Psoas muscle (tissue), 8 donors: ENCODE measurements around the gene ASAP3. TPM values are rescaled to one million over a fixed set of nuclear protein-coding genes. Genes with fewer than 3 reads are reported as not detected.
"Not testable (repeated sequence)": the region's sequence is repeated elsewhere in the genome, so short reads cannot be mapped to it uniquely, and the experiment has no call there.

Source experiments
- ATAC-seq, 4 donors: fragments of 200-7000 bp; cut with Tn5 transposase; one replicate each; pipeline ENCODE4 v1.9.1; 2020; ENCODE audit warnings: moderate library complexity in 3 of 4, mild to moderate bottlenecking in 2 of 4
- DNase-seq, 2 donors: peaks; one replicate each; pipeline ENCODE4 v3.0.0-alpha.2; 2020
- H3K27ac ChIP-seq: fragments of 200-600 bp; one replicate; pipeline ENCODE4 v1.8.0; 2022
- H3K27me3 ChIP-seq, 3 donors: fragments of 200-600 bp in 1 of 3; one replicate each; pipeline versions ENCODE4 v1.6.1 to v1.8.0; 2013 to 2022; ENCODE audit warnings: low read length in 2 of 3, mild to moderate bottlenecking in 2 of 3, moderate library complexity in 1 of 3; ENCODE audit not compliant: insufficient read depth in 3 of 3
- H3K36me3 ChIP-seq, 2 donors: fragments of 200-600 bp in 1 of 2; one replicate each; pipeline versions ENCODE4 v1.6.1 to v1.8.0; 2013 to 2022; ENCODE audit warnings: low read depth in 1 of 2, mild to moderate bottlenecking in 1 of 2, moderate library complexity in 1 of 2; ENCODE audit not compliant: insufficient read depth in 1 of 2
- H3K4me1 ChIP-seq: fragments of 200-600 bp; one replicate; pipeline ENCODE4 v1.8.0; 2022
- H3K4me3 ChIP-seq: fragments of 200-600 bp; one replicate; pipeline ENCODE4 v1.8.0; 2022; ENCODE audit warnings: mild to moderate bottlenecking
- H3K9me3 ChIP-seq: fragments of 200-600 bp; one replicate; pipeline ENCODE4 v1.8.0; 2022
- WGBS, 3 donors: extraction: QIAGEN DNeasy Blood & Tissue Kit; methylation state at CpG; one replicate each; pipeline versions ENCODE4 v1.1.6 to v1.1.7; 2013; 5-methylcytosine and 5-hydroxymethylcytosine counted together
- intact Hi-C, 2 donors: fragments of 100-400 bp; cut with DNase I; formaldehyde crosslinking; loops; one replicate each; pipeline versions ENCODE4 v1.11.0 to v1.14.2; 2022
- polyA plus RNA-seq, 3 donors: library from polyadenylated mRNA; stranded (reverse); fragments of 200-250 nt; gene quantifications; one replicate each; pipeline ENCODE4 v1.2.3, GENCODE V29; 2013
- total RNA-seq, 4 donors: library from RNA; stranded (reverse); fragmentation: NEBNext Ultra II Directional in 2 of 4; extraction: Animal tissue kit (Norgen Biotek cat#: 25700) in 2 of 4; gene quantifications; one replicate each; pipeline versions ENCODE4 v1.2.1 to v1.2.4, GENCODE V29; 2021 to 2023
- TF ChIP-seq, protein P1 (sequence below): fragments of 200-600 bp; IDR thresholded peaks from one replicate; pipeline ENCODE4 v1.8.0; 2022; ENCODE audit warnings: antibody characterized with exemption
- donor health status: healthy with polysubstance abuse.
- donor health status: DM: no; HTN: no; CAD: no; lungs with moderate emphysema.
- donor health status: Bipolar disorder and iron deficiency.
- donor health status: healthy.
- donor health status: DM: yes; HTN: yes; CAD: no.
- donor health status: DM: no; HTN: no; CAD: no.
- donor health status: DM: no; HTN: no; CAD: no.
- donor health status: DM: yes; HTN: yes; CAD: no.

The ASAP3 gene
- total and polyA plus RNA-seq, 7 donors: 13.3 to 68.0 (median 45.7) TPM

DNA sequence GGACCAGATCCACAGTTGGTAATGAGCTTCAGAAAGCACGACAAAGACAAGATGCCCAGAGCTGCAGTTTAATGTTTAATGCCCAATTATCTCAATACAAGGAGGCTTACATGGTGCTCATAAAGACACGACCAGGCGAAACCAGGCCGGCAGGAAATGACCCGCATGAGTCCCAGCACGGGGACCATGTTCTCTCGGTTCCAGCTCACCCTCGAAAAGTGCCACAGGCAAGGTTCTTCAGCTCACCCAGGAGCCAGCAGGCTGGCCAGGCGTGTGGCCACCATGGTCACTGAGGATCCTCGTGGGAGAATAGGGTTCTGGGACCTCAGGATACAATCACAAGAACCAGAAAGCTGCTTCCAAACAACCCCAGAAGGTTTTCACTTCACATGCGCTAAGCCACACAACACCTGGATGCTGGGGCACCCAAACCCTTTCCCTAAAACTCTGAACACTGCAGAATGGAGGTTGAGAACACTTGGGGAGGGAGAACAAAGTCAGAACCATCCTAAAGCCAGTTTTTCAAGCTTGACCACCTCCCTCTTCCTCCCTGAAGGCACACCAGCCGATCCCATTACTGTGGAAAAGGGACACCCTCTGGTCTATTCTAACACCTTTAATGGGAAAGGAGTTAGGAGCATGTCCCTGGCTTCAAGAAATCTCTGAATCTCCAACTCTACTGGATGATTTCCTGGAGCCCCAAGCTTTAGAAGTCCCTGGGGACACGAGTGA, 22.6 kb upstream of the ASAP3 start:
- intact Hi-C loops: no loop called here
- no peak for ATAC-seq
- no peaks in the 10 kb centered on the region for H3K27me3 ChIP-seq

DNA sequence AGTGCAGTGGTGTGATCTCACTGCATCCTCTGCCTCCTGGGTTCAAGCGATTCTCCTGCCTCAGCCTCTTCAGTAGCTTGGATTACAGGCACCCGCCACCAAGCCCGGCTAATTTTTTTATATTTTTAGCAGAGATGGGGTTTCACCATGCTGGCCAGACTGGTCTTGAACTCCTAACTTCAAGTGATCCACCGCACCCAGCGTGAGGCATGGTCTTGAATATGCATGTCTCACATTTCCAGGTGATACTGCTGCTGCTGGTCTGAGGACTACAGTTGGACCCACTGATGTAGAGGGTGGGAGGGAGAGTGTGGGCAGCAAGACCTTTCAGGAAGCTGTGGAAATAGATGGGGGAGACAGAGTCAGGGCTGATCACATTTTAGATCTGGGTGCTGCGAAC, 21.9 kb upstream of the ASAP3 start:
- Histone ChIP-seq H3K4me1 (no peaks in the 10 kb centered on the region), H3K27ac (no peak overlapping the region), H3K9me3 (no peaks in the 10 kb centered on the region), H3K27me3 (no peaks in the 10 kb centered on the region), H3K36me3 (no peaks in the 10 kb centered on the region), H3K4me3 (no peak overlapping the region)
- TF ChIP-seq, protein P1, sequence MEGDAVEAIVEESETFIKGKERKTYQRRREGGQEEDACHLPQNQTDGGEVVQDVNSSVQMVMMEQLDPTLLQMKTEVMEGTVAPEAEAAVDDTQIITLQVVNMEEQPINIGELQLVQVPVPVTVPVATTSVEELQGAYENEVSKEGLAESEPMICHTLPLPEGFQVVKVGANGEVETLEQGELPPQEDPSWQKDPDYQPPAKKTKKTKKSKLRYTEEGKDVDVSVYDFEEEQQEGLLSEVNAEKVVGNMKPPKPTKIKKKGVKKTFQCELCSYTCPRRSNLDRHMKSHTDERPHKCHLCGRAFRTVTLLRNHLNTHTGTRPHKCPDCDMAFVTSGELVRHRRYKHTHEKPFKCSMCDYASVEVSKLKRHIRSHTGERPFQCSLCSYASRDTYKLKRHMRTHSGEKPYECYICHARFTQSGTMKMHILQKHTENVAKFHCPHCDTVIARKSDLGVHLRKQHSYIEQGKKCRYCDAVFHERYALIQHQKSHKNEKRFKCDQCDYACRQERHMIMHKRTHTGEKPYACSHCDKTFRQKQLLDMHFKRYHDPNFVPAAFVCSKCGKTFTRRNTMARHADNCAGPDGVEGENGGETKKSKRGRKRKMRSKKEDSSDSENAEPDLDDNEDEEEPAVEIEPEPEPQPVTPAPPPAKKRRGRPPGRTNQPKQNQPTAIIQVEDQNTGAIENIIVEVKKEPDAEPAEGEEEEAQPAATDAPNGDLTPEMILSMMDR: no peak
- ATAC-seq (no peak), DNase-seq (no peak)
- intact Hi-C loops: no loop called here
- WGBS, 3 donors: 91 to 95% (median 94%) methylated on average over 6 of the region's 6 CpGs

More for the DNA sequence above, 22.6 kb upstream of the ASAP3 start:
- WGBS, 3 donors: 87 to 89% (median 88%) methylated on average over 13 of the region's 13 CpGs
- TF ChIP-seq, protein P1: no peak
- no peaks in the 10 kb centered on the region for H3K36me3 ChIP-seq
- no peaks in the 10 kb centered on the region for H3K9me3 ChIP-seq
- DNase-seq: no peak
- H3K4me3 ChIP-seq: no peak overlapping the region
- no peak overlapping the region for H3K27ac ChIP-seq
- no peaks in the 10 kb centered on the region for H3K4me1 ChIP-seq

DNA sequence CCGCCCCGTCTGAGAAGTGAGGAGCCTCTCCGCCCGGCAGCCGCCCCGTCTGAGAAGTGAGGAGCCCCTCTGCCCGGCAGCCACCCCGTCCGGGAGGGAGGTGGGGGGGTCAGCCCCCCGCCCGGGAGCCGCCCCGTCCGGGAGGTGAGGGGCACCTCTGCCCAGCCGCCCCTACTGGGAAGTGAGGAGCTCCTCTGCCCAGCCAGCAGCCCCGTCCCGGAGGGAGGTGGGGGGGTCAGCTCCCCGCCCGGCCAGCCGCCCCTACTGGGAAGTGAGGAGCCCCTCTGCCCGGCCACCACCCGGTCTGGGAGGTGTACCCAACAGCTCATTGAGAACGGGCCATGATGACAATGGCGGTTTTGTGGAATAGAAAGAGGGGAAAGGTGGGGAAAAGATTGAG, 20.2 kb upstream of the ASAP3 start:
- H3K27me3 ChIP-seq, H3K27ac ChIP-seq, intact Hi-C loops, H3K4me3 ChIP-seq, H3K36me3 ChIP-seq, DNase-seq, H3K9me3 ChIP-seq, ATAC-seq, H3K4me1 ChIP-seq: not testable (repeated sequence)
- WGBS, 3 donors: 72 to 91% (median 87%) methylated on average over 7 to 20 of the region's 24 CpGs

DNA sequence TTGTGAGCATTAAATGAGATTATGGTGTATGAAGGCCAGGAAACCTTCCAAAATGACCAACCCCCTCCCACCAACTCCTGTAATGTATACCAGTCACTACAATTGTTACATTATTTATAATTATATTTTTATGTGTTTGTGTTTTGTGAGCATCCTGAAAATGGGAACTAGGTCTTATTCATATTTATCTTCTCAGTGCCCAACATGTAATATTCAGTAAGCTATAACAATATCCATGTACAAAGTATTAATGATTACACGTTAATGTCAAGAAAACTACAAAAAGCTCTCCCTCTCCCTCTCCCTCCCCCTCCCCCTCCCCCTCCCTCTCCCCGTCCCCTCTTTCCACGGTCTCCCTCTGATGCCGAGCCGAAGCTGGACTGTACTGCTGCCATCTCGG, 19.0 kb upstream of the ASAP3 start:
- Histone ChIP-seq H3K9me3 (no peaks in the 10 kb centered on the region), H3K4me1 (no peaks in the 10 kb centered on the region), H3K27ac (no peak overlapping the region), H3K4me3 (no peak overlapping the region), H3K27me3 (no peaks in the 10 kb centered on the region), H3K36me3 (no peaks in the 10 kb centered on the region)
- intact Hi-C loops: no loop called here
- DNase-seq (no peak), ATAC-seq (no peak)
- WGBS, 3 donors: 25 to 78% (median 69%) methylated on average over 1 to 6 of the region's 6 CpGs
- TF ChIP-seq, protein P1: no peak

DNA sequence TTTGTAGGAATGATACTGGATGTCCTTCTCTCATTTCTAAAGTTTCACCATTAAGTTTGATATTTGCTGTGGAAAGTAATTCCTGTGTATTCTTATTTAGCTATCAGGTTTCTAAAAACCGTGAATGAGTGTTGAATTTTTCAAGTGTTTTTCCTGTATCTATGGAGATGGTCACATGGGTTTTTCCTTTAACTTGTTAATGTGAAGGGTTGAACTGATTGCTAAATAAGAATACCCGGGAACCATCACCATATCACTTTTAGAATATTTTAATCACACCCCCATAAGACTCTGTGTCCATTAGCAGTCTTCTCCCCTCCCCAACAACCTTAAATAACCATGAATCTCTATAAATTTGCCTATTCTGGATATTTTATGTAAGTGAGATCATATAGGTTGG, 16.5 kb upstream of the ASAP3 start:
- no peak overlapping the region for H3K4me3 ChIP-seq
- no peaks in the 10 kb centered on the region for H3K4me1 ChIP-seq
- TF ChIP-seq, protein P1: no peak
- ATAC-seq: no peak
- H3K27ac ChIP-seq: no peak overlapping the region
- intact Hi-C loops: no loop called here
- no peak for DNase-seq
- H3K27me3 ChIP-seq: no peaks in the 10 kb centered on the region
- WGBS, 3 donors: 14 to 25% (median 17%) methylated on average over 2 of the region's 2 CpGs
- no peaks in the 10 kb centered on the region for H3K9me3 ChIP-seq
- no peaks in the 10 kb centered on the region for H3K36me3 ChIP-seq
